ENCODE results near the gene DCN.
"Not testable (repeated sequence)": the region's sequence is repeated elsewhere in the genome, so short reads cannot be mapped to it uniquely, and the experiment has no call there.

GRCh38 chr12:91207301-91207700 is 24.7 kb upstream of the DCN start:
- not testable (repeated sequence) for TF ChIP-seq CTCF (conservative IDR thresholded peaks at IDR 0.05); ZFX (IDR thresholded peaks at IDR 0.05)
